GM19025 (cell line): ENCODE measurements around the gene ZNF837.

ENCODE experiments used
- ATAC-seq: cut with Tn5 transposase; IDR thresholded peaks from one replicate; pipeline ENCODE4 v1.9.1; 2021; ENCODE audit warnings: mild to moderate bottlenecking, low read depth, moderate library complexity; ENCODE audit not compliant: unreplicated experiment

Gene ZNF837

GRCh38 chr19:58326501-58326913 lies 54.3 kb downstream of the ZNF837 start:
- ATAC-seq = no peak

- ATAC-seq = no peak
These were observed 55.4 kb downstream of the ZNF837 start for GRCh38 chr19:58325311-58326022.

GRCh38 chr19:58319241-58319640 lies 61.6 kb downstream of the ZNF837 start:
- ATAC-seq = no peak

GRCh38 chr19:58318297-58318696 lies 62.5 kb downstream of the ZNF837 start:
- no peak for ATAC-seq
